ENCODE measurements around the gene CAMTA2. TPM values are rescaled to one million over a fixed set of nuclear protein-coding genes. Genes with fewer than 3 reads are reported as not detected.

CAMTA2 gene
- total RNA-seq, 1 donor from 2014 or later, result 42.3 TPM

DNA sequence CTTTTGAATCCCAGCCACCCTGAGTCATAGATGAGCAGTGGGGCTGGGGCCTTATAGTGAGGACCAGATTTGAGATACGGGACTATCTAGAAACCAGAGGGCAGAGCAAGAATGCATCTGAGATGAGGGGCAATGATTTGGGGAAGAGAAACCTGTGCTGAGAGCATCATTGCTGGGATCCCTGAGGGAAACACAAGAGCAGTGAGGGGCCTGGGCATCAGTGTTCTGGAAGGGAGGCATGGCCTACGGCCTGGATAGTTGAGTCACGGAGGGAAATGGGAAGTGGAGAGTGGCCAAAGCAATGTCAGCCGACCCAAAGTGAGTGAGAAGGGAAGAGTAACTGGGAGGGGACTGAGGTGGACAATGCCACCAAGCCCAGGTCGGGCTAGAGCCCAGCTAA, 5.2 kb downstream of the CAMTA2 start:
- Mint-ChIP-seq H3K4me1 (ENCODE audit: unreplicated experiment) (peaks cover 21% of the 10 kb centered on the region), H3K27ac (ENCODE audit: unreplicated experiment) (no peak overlapping the region), H3K9me3 (ENCODE audit: unreplicated experiment) (no peaks in the 10 kb centered on the region), H3K27me3 (ENCODE audit: unreplicated experiment) (peaks cover 9% of the 10 kb centered on the region), H3K4me3 (ENCODE audit: unreplicated experiment) (no peak overlapping the region), H3K36me3 (ENCODE audit: low read depth, unreplicated experiment) (peaks cover 31% of the 10 kb centered on the region)
- TF ChIP-seq, protein P1, sequence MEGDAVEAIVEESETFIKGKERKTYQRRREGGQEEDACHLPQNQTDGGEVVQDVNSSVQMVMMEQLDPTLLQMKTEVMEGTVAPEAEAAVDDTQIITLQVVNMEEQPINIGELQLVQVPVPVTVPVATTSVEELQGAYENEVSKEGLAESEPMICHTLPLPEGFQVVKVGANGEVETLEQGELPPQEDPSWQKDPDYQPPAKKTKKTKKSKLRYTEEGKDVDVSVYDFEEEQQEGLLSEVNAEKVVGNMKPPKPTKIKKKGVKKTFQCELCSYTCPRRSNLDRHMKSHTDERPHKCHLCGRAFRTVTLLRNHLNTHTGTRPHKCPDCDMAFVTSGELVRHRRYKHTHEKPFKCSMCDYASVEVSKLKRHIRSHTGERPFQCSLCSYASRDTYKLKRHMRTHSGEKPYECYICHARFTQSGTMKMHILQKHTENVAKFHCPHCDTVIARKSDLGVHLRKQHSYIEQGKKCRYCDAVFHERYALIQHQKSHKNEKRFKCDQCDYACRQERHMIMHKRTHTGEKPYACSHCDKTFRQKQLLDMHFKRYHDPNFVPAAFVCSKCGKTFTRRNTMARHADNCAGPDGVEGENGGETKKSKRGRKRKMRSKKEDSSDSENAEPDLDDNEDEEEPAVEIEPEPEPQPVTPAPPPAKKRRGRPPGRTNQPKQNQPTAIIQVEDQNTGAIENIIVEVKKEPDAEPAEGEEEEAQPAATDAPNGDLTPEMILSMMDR (IDR thresholded peaks at IDR 0.05; ENCODE audit: unreplicated experiment), result no peak
- DNase-seq (ENCODE audit: low spot score), result no peak

DNA sequence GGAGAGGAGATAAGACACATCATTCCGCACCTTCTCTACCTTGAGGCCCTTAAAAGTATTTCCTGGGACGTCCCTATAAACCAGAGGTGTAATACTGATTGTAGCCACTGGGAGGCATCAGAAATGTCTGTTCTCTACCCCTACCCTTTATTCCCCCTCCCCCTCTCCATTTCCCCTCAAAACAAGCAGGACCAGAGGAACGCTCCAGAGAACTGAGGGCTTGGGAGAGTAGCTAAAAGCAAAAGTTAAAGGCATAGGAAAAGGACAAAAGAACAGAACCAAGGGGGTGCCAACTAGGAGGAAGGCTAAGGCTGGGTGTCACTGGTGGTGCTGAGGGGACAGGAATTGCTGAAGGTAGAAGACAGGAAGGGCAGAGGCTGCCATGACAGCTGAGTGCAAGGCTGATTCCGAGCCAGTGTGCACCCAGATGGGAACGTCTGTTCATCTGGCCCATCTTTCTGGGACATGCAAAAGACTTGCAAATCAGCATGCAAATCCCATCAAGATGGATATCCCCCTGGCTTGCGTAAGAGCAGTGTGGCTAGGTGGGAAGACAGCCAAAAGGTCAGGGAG, 6.7 kb downstream of the CAMTA2 start:
- H3K4me3 Mint-ChIP-seq (ENCODE audit: unreplicated experiment), result peak overlapping the region; percentile 74
- peaks cover 38% of the 10 kb centered on the region for H3K36me3 Mint-ChIP-seq (ENCODE audit: low read depth, unreplicated experiment)
- peak overlapping the region; percentile 82 for H3K27ac Mint-ChIP-seq (ENCODE audit: unreplicated experiment)
- peaks cover 11% of the 10 kb centered on the region for H3K27me3 Mint-ChIP-seq (ENCODE audit: unreplicated experiment)
- TF ChIP-seq, protein P1 (IDR thresholded peaks at IDR 0.05; ENCODE audit: unreplicated experiment), result peak; percentile 80
- H3K4me1 Mint-ChIP-seq (ENCODE audit: unreplicated experiment), result peaks cover 11% of the 10 kb centered on the region
- peak; percentile 69 for DNase-seq (ENCODE audit: low spot score)
- H3K9me3 Mint-ChIP-seq (ENCODE audit: unreplicated experiment), result no peaks in the 10 kb centered on the region

DNA sequence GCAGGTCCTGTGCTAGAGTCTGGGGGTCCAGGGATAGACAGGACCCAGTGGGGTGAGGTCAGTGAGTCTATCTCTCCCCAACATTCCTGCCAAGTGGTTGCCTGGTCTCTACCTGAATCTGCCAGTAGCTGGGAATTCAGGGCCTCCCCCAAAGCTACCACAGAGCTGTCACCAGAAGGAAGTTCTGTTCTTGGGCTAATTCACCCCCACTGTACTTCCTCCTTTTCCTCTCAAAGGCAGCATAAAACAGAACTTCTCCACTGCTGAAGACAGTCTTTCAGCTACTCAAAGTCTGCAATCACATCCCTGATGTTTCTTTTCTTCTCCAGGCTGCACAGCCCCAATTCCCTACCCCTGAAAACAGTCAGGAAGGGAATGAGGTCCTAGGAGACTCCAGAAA, 8.7 kb downstream of the CAMTA2 start:
- no peak for DNase-seq (ENCODE audit: low spot score)
- Mint-ChIP-seq H3K36me3 (ENCODE audit: low read depth, unreplicated experiment) (peaks cover 52% of the 10 kb centered on the region), H3K27ac (ENCODE audit: unreplicated experiment) (no peak overlapping the region), H3K4me1 (ENCODE audit: unreplicated experiment) (peaks cover 11% of the 10 kb centered on the region), H3K4me3 (ENCODE audit: unreplicated experiment) (no peak overlapping the region), H3K9me3 (ENCODE audit: unreplicated experiment) (no peaks in the 10 kb centered on the region), H3K27me3 (ENCODE audit: unreplicated experiment) (peaks cover 12% of the 10 kb centered on the region)
- TF ChIP-seq, protein P1 (IDR thresholded peaks at IDR 0.05; ENCODE audit: unreplicated experiment), result no peak

DNA sequence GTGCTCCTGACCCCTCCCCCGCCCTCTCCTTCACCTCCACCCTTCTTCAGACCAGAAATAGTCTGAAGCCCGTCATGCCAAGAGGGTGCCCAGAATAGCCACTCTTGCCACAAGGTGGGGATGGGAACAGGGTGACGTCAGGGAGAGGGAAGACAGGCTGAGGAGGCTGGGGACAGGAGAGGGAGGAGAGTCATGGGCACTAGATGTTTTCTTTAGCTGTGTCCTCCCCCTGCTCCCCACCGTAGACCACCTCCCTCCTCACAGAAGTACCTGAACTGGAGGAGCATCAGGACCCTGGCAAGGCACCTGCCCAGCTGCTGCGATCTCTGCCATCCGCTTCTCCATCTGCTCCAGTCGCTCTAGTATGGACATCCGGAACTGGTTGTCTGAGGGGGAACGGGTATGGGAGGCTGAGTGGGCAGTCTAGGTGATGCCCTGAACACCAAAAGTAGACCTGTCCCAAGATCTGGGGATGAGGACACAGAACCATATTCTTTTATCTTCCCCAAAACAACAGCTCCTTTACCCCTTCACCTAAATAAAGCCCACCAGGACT, 13.3 kb downstream of the CAMTA2 start:
- peaks cover 13% of the 10 kb centered on the region for H3K27me3 Mint-ChIP-seq (ENCODE audit: unreplicated experiment)
- H3K4me1 Mint-ChIP-seq (ENCODE audit: unreplicated experiment), result peaks cover 4% of the 10 kb centered on the region
- TF ChIP-seq, protein P1 (IDR thresholded peaks at IDR 0.05; ENCODE audit: unreplicated experiment), result no peak
- peak overlapping the region; percentile 61 for H3K27ac Mint-ChIP-seq (ENCODE audit: unreplicated experiment)
- peaks cover 58% of the 10 kb centered on the region for H3K36me3 Mint-ChIP-seq (ENCODE audit: low read depth, unreplicated experiment)
- no peak for DNase-seq (ENCODE audit: low spot score)
- no peaks in the 10 kb centered on the region for H3K9me3 Mint-ChIP-seq (ENCODE audit: unreplicated experiment)
- peak overlapping the region; percentile 76 for H3K4me3 Mint-ChIP-seq (ENCODE audit: unreplicated experiment)

All from endothelial cell (in vitro differentiated cells).